Measurements from ENCODE around the gene MEX3D.

GRCh38 chr19:1540365-1540925 is 27.7 kb downstream of the MEX3D start:
- TF ChIP-seq POLR2A (IDR thresholded peaks at IDR 0.05) (no peak), CTCF (IDR thresholded peaks at IDR 0.05) (no peak)

All from vagina (tissue), 2 donors.